ENCODE data around the gene HCFC1.

HCFC1 gene

DNA sequence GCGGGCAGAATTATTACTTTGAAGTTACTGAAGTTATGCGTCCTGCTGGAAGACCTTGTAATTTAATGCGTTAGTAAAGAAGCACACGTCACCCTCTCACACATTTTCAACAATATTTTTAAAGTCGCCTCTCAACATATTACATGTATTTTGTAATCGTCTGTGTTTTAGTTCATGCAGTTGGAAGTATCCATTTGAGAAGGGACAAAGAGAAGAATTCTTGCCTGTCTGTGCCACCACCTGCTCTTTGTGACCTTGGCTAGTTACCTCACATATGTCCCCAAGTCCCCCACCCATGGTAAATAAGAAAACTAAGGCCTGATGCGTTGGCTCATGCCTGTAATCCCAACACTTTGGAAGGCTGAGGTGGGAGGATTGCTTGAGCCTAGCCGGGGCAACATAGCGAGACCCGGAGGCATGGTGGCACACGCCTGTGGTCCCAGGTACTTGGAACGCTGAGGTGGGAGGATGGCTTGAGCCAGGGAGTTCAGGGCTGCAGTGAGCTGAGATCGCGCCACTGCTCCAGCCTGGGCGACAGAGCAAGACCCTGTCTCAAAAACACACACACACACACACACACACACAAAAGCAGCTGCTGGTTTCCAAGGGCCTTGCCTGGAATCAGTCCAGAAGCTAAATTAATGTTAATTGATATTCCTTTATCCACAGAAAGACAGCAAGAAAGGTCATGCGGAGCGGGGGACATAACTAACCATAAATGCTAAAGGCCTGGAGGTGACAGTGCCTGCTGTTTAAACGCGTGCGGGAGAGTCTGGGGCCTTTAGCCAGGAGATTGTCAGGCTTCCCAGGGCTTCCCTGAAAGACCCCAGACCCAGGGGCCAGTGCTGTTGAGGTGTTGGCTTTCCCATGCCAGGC lies 1.7 kb upstream of the HCFC1 start:
- no peak for DNase-seq

DNA sequence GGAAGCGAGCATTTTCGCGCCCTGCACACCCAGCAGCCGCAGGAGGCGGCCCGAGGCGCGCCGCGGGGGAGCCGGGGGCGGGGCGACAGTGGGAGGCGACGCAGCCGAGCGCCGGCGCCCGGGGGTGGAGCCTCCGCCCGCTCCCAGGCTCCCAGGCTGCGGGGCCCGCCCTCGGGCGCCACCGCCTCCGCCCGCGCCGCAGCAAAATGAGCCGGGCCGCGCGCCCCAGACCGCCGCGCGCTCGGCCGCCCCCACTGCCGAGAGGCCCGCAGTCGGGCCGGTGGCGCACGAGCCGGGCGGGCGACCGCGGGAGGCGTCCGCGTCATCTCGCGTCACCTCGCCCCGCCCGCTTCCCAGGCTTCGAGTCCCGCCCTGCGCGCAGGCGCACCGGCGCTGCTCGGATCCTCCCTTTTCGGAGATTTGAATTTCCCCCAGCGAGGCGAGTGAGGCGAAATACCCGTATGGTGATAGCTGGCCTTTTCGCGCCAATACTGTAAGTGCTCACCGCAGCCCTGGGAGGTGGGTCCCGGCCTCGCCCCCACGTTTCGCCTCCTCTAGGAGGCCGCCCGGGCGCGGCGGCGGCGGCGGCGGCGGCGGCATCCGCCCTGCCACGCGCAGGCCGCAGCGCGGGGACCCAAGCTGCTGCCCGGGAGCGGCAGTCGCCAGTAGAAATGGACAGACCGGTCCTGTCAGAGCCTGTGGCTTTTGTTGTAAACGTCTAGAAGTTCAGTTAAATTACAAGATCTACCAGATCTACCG lies 929 bp upstream of the HCFC1 start, which contains the start of gene TMEM187:
TSS of gene TMEM187 (plus strand) at position 387 of the 759 bp plus-strand sequence. CDS start 9,309 bp downstream, outside the sequence.
- peak; percentile 92 for DNase-seq

DNA sequence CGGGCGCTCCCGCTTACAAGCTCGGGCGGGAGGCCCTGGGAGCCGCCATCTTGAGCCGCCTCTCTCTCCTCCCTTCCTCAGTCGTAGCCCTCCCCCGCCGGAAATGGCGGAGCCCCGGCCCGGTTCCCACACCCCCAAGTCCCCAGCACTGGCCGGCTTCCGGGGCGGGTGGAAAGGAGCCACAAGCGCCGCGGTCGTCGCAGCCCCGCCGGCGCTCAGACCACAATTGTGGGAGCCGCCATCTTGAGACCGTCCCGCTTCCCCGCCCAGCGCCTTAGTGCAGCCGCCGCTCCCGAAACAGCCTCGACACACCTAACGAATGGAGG lies 531 bp downstream of the HCFC1 start:
- peak; percentile 88 for DNase-seq

DNA sequence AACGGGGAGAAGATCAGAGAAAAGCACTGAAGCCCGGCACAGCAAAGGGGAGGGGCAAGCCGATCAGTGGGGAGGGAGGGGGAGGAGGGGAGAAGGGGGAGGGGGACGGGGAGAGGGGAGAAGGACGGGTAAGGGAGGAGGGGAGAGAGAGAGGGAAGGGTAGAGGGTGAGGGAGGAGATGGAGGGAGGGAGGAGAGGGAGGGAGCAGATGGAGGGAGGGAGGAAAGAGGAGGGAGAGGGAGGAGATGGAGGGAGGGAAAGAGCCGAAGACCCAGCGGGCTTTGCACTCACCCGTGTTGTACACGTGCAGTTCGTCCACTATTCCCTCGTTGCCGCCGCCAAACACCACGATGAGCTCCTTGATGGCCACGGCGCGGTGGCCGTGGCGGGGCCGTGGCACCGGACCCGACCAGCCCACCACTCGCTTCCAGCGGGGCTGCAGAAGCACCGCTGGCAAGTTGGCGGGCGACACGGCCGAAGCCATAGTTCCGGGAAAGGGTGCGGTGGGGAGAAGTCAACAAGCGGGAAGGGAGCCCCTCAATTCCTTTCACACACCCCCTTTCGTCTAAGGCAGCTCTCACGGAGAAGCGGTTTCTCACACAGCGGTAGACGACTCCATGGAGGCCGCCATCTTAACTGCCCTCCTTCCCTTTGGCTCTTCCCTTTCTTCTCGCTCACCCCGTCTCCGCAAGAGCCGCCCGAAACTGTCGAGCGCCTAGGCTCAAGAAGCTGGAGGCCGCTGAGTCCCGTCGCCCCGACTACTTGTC lies 1.1 kb downstream of the HCFC1 start:
- peak; percentile 79 for DNase-seq

DNA sequence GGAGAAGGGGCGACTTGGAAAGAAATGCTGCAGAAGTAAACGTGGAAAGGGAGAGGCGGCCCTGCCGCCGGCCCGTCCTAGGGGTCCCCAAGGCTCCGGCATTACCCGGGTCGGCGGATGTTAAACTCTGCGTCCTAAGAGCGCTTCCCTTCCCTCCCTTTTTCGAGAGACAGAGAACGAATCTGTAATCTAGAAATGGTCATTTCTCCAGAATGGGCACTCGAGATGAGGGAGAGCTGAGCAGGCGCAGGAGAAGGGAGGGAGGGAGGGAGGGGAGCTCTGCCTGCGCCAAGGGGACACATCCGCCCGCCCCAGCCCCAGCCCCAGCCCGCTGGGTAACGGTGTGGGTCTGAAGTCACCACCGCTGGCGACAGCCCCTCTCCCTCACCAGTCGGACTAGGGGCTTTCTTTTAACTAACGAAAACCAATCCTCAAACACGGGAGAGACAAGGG lies 1.7 kb downstream of the HCFC1 start:
- peak; percentile 68 for DNase-seq

DNA sequence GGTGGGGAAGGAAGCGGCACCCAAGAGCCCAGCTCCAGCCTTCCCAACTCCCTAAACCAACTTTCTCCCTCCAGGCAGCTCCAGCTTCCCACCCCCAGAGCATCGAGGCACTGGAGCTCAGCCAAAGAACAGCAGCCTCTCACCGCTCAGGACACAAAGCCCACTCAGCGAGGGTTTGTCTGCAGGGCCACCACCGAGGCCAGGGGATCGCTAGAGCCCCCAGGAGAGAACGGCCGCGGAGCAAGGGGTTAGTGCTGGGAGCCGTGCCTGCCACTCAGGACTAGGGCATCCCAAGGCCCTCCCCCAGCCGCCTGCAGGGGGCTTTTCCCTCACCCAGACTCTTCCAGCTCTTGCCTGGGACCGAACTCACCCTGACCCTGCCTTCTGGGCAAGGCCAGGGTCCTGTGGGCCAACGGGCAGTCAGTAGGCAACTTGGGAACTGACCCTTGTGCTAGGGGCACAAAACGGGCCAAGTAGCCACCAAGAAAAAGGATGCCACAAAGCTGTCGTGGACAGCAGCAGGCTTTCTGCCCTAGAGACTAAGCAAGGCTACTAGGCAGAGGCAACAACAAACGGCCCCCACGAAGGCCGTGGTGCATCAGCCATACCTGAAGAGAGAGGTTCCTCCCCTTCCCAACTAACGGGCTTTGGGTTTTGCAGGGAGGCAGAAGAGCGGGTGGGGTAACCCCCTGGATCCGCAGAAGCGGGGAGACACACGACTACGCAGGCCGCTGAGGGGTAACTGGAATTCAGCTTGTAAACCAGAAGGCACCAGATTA lies 2.3 kb downstream of the HCFC1 start:
- DNase-seq: no peak

DNA sequence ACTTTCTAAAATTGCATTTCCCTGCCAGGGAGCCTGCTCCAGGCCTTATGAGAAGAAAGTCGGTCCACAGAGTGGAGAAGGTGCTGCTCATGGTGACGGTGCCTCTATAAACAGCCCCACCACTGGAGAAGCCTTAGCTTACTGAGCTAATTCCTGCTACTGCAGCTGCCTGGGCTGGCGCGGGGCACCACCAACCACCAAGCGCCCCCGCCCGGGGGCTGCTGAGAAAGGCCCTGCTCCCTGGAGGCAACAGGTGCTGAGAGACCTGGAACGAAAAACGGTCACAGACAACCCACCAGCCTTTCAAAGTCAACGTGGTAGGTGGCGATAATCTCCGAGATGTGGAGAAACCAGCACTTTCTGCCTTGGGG lies 2.9 kb downstream of the HCFC1 start:
- DNase-seq: no peak

DNA sequence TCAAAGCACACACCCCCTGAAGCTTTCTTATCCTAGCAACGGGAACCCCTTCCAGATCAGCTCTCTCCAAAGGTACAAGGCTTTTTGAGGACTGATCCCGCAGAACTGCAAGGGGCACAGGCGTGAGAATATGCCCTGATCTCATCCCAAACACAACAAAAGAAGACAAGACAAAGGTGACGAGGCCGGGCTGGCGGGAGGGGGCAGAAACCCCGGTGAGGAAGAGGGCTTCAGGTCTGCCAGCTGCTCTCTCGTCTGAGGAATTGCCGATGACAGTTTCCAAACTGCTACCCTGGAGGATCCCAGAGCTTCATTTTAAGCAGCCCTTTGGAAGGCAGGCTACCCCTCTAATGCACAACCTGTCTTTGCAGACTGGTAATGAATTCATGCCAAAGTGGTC lies 3.4 kb downstream of the HCFC1 start:
- no peak for DNase-seq

DNA sequence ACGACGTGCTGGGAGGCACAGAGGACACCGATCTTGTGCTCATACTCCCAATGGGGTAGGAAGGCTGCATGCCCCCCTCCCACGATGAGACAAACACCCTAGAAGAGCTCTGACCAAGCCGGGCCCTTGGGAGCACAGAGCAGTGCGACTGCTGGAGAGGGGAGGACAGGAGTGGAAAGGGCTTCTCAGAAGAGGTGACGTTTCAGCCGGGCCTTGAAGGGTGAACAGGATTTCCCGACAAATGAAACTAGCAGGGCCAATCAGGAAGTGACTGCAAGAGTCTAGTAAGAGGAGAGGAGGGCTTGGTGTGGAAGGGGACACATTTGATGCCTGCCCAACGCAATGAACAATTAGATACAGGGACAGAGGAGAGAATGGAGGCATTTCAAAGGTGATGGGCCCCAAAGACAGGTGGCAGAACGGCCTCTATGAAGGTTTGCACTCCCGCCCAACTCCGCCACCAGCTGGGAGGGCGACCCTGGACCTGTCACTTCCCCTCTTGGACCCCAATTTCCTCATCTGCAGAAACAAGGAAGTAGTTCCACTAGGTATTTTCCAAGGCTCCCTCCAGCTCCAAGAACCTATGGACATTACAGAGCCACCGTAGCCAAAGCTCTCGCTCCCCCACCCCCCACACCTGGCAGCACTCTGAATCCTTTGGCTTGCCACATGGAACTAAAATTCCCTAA lies 3.9 kb downstream of the HCFC1 start:
- no peak for DNase-seq

DNA sequence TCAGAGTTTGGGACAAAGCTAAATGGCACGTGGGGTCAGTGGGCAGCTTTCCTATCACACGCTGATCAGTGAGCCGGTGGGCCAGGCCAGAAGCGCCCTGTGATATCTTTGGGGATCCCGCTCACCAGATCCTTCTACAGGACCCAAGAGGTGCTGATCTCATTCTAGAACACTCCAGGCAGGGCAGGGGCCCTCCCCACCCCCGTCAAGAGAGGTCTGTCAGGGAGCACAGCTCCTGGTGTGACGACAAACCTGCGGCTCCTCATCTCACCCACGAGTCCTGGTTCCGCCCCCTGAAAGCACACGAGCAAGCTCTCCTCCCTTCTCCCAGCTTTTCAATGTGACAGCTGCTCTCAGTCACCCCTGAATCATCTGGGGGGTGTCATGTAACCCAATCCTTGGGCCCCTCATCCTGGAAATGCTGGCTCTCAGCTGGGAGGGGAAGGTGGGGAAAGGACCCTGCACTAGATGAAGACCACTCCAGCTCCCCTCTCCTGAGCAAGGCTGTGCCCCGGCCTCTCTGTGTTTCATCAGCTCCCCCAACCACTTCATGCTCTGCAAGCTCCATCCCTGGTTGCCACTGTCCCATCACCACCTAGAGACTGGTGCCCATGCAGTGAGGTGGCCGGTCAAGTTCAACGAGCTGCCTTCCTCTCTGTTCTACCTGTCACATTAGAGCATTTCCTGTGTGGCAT lies 4.6 kb downstream of the HCFC1 start:
- DNase-seq: no peak

DNA sequence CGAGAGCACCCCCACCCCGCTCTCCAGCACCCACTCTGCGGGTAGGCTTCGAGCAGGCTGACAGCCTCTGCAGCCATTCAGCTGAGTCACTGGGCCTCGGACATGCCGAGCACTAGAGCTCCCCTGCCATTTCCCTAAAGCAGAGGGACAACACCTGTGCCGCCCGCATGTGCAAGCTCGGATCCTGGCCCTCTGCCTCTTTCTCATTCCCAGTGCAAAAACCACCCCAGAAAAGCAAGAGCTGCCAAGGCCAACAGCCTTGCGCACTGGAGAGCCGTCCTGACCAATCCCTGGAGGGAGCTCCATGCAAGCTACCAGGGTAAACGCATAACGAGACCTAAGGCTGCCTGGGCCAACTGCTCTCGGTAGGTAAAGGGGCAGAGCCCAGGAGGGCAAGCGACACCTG lies 5.3 kb downstream of the HCFC1 start:
- no peak for DNase-seq

DNA sequence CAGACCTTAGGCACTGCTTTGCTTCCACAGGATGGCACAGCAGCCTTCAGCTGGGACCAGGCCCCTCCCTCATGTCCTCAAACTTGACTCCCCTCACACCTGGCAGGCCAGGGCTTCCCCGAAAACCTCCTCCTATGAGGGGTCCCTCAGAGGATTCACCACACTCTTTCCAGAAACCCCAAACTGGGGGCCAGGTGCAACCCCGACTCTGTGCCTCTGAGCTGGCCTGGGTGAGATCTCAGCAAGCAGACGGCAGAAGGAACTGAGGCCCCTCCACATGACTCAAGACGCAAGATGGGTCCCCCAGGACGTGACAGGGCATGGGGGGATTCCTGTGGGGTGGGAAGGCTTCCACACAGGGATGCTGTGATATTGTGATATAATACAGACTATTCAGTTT lies 6.2 kb downstream of the HCFC1 start:
- DNase-seq: no peak

DNA sequence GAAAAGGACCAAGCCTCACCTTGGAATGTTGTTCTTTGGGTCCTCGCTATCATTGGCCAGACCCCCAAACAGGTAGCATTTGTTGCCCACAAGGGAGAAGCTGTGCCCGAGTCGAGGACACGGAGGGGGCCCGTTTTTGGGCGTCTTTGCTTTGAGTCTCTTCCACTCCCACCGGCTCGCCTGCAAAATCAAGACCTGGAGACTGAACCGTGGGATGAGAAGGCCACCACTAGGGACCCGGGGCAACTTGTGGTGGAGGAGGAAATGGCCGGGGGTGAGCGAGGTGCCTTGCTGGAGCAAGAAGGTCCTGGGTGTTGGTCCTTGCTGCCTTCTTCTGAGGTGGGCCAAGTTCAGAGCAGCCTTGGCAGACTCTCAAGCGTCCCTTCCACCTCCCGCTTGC lies 7.5 kb downstream of the HCFC1 start:
- no peak for DNase-seq

DNA sequence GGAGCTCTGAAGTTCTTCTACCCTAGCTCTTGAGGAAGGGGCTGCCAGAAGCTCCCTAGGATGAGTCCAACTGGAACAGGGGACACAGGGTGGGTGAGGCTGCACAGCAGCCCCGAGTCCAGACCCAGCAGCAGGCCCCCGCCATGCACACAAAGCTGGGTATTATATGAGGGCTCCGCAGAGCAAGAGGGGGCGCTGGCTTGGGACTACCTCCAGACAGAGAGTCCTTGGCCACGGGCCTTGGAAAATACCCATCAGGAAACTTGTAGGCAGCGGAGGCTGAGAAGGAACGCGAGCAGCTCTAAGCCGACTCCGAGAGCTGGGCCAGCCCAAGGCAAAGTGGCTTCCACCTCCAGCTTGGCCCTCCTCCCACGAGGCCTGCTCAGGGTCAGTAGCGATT lies 8.1 kb downstream of the HCFC1 start:
- DNase-seq: no peak

DNA sequence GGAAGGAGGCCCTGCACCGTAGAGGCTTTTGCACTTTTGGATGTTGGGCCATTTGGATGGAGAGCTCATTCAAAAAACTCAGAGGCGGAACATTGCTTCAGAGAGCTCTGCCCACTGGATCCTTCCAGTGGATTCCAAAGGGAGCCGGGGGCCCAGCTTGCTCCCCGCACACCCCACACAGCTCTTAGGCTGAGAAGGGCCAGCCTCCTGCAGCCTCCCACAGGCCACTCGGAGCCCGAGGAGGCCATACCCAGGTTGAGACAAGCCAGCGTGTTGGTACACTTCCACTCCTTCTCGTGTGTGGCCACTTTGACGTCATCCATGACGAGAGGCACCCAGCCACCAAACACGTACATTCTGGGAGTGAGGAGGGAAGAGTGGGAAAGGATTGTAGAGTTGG lies 10.3 kb downstream of the HCFC1 start:
- no peak for DNase-seq

DNA sequence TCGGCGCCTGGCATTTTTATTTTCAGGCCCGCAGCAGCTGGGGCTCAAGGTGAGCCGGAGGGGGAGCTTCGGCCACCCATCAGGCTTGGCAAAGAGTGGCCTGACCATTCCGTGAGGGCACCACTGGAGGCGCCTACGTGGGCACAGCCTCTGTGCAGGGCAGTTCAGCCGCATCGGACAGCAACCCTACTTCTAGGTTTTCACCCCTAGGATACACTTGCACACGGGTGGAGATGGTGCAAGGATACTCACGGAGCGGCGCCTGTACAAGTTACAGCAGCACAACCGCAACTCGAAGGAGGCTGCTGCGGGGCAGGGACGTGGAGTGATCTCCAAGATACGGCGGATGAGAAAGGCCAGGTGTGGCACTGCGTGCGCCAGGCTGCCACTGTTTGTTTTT lies 10.8 kb downstream of the HCFC1 start:
- DNase-seq: no peak

DNA sequence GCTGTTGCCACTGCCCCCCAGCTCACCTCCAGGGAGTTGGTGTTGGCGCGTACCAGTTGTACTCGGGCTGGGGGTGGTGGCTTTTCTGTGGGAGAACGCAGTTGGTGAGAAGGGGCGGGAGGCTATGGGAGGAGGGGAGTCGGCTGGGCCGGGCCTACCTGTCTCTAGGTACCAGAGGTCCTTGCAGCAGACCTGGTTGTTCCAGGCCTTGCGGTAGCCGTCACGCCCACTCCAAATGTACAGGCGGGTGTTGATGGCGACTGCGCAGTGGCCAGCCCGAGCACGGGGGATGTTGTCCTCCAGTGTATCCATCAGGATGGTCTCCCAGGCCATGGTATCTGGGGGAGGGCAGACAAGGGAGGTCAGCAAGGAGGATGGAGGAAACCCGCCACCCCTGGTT lies 11.5 kb downstream of the HCFC1 start:
- no peak for DNase-seq

DNA sequence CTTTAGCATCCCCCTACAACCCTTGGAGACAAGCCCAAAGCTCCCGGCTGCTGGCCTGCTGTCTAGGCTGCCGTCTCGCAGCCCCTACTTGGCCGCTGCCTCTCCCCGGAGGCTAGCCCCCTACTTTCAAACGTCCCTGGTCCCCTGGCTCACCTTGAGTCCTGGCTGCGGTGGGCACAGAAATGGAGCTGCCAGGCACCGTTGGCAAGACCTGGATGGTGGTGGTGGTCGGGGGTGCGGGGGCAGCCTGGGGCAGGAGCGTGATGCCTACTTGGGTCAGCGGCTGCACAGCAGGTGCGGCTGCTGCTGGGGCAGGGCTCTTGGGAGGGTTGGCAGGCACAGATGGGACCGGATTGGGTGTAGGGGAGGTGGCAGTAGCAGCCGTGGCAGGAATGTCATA lies 12.0 kb downstream of the HCFC1 start:
- no peak for DNase-seq

DNA sequence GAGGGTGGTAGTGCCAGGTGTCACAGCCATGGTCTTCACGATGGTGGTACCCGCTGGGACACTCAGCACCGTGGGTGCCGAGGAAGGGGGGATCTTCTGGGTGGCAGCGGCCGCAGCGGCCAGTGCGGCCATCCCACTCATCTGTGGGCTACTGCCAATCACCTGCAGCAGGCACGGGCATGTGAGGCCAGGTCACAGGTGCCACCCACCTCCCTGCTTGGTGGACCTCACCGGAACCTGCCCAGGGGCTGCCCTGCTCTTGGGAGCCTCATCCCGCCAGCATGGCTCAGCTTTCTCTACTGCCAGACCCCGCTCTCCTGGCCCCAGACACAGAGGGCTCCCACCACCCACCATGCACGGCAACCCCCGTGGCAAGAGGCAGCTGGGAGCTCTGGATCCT lies 13.0 kb downstream of the HCFC1 start:
- DNase-seq: no peak

DNA sequence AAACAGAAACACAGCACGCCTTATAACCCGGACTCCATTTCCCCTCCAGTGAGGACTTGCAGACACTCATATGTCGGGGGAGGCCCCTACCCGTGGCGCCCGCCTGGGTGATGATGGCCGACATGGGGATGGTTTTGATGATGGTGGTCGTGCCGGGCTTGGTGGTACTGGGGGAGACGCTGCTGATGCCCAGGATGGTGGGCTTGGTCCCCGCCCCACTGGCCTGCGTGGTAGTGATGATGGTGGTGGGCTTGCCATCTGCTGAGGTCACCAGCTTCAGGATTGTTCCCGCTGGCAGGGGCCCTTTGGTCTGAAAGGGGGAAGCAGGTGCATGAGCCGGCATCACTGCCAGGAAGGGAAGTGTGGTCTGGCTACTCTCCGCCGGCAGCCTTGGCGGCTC lies 14.4 kb downstream of the HCFC1 start:
- no peak for DNase-seq
